LNCaP clone FGC (cell line): ENCODE results near the gene CDKAL1.

Source experiments
- DNase-seq: peaks from one replicate; pipeline ENCODE4 v3.0.0-alpha.2; 2011; ENCODE audit warnings: low read depth
- H3K4me3 ChIP-seq: 2 replicates; pipeline ENCODE4 v1.5.1; 2011; ENCODE audit warnings: mild to moderate bottlenecking, low read depth, low read length, control low read depth
- CTCF ChIP-seq: IDR thresholded peaks from 2 replicates; pipeline ENCODE4 v1.5.1; 2012; ENCODE audit warnings: mild to moderate bottlenecking; ENCODE audit not compliant: control insufficient read depth, insufficient read depth; ENCODE audit errors: extremely low read depth

The CDKAL1 gene

GRCh38 chr6:20769631-20770030 is 235.4 kb downstream of the CDKAL1 start:
- TF ChIP-seq CTCF, result no peak
- H3K4me3 ChIP-seq, result no peak overlapping the region
- DNase-seq, result no peak

- no peak overlapping the region for H3K4me3 ChIP-seq
- TF ChIP-seq CTCF, result no peak
- no peak for DNase-seq
Observed at GRCh38 chr6:20770773-20771172, 236.5 kb downstream of the CDKAL1 start.

- no peak for TF ChIP-seq CTCF
- DNase-seq, result no peak
- no peak overlapping the region for H3K4me3 ChIP-seq
Observed at GRCh38 chr6:20771409-20771808, 237.2 kb downstream of the CDKAL1 start.

GRCh38 chr6:20773822-20774221 is 239.6 kb downstream of the CDKAL1 start:
- no peak for DNase-seq
- TF ChIP-seq CTCF, result no peak
- no peak overlapping the region for H3K4me3 ChIP-seq

- no peak for DNase-seq
- no peak overlapping the region for H3K4me3 ChIP-seq
- TF ChIP-seq CTCF, result no peak
Observed at GRCh38 chr6:20775981-20776380, 241.7 kb downstream of the CDKAL1 start.

- H3K4me3 ChIP-seq, result no peak overlapping the region
- TF ChIP-seq CTCF, result no peak
- DNase-seq, result no peak
Observed at GRCh38 chr6:20777801-20778200, 243.5 kb downstream of the CDKAL1 start.

GRCh38 chr6:20778459-20778858 is 244.2 kb downstream of the CDKAL1 start:
- TF ChIP-seq CTCF, result no peak
- no peak overlapping the region for H3K4me3 ChIP-seq
- no peak for DNase-seq
